HG03196 (cell line): ENCODE measurements around the gene SRGN.
A peak's percentile ranks its signal among the peaks of the same experiment; 100 is the strongest.

Experiments used
- ATAC-seq: cut with Tn5 transposase; IDR thresholded peaks from one replicate; pipeline ENCODE4 v1.9.1; 2021; ENCODE audit not compliant: unreplicated experiment

SRGN gene

DNA sequence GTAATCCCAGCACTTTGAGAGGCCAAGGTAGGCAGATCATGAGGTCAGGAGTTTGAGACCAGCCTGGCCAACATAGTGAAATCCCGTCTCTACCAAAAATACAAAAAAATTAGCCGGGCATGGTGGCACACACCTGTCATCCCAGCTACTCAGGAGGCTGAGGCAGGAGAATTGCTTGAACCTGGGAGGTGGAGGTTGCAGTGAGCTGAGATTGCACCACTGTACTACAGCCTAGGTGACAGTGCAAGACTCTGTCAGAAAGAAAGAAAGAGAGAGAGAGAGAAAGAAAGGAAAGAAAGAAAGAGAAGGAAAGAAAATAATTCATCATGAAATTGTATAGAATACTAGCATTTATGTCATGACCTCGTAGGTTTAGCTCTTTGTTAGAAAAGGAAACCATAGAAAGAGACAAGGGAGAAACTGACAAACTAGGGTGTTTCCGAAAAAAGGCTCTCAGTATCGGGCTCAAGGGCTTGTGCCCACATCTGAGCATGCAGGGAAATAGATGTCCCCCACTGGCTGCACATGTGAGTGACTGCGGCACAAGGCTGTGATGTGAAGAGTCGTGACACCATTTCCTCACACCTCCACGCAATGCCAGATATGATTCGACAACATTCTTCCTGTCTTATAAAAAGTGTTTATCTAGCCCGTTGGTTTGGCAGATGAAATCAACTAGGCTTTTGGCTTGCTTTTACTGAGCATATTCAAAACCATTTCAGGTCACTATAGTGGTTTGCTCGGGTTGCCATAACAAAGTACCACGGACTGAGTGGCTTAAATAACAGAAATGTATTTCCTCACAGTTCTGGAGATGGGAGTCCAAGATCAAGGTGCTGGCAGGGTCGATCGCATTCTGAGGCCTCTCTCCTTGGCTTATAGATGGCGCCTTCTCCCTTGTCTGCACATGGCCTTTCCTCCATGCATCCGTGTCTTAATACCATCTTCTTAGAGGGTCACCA lies 2.0 kb downstream of the SRGN start:
- peak; percentile 39 for ATAC-seq

DNA sequence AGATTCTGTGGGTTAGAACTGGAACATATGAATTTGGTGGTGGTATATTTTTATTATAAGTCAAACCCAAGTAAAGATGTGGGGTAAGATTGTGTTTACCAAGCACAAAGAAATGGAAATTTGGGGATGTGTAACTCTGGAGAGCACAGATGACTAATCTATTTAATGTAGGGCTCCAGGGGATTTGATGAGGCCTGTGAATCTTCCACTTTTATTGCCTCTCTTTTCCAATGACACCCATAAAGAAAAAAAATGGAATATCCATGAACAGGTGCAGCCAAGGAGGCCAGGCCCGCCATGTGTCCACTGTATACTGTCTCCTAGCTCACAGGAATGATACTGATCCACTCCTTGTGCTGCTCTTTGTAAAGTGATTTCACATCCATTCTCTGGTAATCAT lies 2.8 kb downstream of the SRGN start:
- ATAC-seq, result no peak

DNA sequence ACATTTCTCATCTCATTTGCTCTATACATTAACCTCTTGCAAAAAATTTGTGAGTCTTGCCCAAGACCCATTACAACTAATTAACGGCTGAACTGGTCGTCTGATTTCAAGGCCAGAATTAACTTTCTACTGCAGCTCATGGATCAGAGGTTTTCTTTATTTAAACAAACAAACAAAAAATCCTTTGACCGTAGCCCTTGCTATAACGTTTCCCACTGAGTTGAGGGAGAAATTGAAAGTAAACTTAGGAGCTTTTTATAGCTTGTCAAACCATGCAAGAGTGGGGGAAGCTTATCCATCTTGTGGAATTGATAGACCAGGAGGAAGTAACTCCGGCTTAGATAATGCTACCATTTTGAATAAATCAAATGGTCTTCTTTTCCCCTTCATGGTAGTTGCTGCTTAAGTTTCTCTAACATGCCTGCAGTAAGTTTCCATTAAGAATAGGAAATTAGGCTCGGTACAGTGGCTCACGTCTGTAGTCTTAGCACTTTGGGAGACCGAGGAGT lies 3.3 kb downstream of the SRGN start:
- ATAC-seq, result no peak

DNA sequence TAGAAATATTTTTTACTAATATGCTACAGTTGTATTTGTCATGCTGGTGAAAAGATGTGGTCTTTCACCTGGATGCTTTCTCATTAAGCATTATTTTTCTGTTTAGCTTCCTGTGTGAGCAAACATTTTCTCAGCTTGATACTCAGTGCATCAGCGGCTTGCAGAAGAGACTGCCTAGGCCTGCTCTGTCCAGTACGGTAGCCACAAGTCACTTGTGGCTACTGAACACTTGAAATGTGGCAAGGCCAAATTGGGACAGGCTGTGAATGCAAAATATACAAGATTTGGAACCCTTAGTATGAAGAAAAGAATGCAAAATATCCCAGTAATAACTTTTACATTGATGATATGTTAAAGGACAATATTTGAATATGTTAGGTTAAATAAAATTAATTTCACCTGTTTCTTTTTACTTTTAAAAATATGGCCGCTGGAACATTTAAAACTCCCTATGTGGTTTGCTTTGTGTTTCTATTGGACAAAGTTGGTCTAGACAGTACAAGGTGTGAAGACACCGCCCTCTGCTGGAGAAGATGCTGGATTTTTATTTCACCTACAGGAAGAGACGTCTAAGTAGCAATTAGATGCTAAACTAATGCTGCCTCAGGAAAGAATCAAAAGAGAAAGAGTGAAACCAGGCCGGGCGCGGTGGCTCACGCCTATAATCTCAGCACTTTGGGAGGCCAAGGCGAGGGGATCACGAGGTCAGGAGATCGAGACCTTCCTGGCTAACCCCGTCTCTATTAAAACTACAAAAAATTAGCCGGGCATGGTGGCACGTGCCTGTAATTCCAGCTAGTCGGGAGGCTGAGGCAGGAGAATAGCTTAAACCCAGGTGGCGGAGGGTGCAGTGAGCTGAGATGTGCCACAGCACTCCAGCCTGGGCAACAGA lies 5.3 kb downstream of the SRGN start:
- ATAC-seq, result no peak

DNA sequence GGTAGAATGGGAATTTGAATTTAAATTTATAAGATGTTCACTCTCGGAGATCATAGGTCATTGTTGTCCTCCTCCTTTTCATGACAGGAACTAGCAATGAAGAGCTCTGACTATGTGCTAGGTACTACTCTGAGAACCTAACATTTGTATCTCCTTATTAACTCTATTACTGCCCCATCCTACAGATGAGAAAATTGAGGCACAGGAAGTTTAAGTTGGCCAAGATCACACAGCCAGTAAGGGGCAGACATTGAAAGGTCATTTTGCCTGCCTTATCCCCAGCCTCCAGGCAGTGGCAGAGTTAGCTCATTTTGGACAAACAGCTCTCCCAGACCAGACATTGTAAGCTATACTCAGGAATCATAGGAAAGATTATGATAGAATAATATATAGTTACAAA lies 6.0 kb downstream of the SRGN start:
- ATAC-seq, result no peak

DNA sequence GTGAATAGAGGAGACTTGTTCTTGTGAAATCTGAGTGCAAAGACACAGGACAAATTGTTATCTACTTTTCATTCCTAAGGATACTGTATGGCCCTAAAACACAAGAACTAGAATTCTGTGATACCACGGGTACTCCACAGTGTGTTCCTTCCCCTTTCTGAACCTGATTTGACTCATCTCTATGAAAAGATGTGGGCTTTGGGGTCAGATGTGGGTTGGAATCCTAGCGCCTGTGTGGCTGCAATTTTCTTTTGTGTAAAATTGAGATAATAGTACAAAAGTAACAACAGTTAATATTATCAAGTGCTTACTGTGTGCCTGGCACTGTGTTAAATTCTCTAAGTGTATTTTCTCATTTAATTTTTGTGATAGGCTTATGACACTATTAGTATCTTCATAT lies 8.1 kb downstream of the SRGN start:
- ATAC-seq, result no peak

DNA sequence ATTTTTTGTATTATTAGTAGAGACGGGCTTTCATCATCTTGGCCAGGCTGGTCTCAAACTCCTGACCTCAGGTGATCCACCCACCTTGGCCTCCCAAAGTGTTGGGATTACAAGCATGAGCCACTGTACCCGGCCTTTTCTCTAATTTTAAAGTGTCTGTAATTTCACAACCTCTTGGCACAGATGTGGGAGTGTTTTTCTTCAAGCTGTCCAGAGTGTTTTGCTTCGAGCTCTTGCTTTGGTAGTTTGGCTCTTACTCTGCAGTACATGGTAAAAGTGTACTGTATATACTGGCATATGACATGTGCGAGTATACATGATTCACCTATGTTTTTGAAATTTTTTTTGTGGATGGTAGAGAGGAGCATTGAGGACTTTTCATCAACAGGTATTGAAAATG lies 9.8 kb downstream of the SRGN start:
- ATAC-seq, result no peak

DNA sequence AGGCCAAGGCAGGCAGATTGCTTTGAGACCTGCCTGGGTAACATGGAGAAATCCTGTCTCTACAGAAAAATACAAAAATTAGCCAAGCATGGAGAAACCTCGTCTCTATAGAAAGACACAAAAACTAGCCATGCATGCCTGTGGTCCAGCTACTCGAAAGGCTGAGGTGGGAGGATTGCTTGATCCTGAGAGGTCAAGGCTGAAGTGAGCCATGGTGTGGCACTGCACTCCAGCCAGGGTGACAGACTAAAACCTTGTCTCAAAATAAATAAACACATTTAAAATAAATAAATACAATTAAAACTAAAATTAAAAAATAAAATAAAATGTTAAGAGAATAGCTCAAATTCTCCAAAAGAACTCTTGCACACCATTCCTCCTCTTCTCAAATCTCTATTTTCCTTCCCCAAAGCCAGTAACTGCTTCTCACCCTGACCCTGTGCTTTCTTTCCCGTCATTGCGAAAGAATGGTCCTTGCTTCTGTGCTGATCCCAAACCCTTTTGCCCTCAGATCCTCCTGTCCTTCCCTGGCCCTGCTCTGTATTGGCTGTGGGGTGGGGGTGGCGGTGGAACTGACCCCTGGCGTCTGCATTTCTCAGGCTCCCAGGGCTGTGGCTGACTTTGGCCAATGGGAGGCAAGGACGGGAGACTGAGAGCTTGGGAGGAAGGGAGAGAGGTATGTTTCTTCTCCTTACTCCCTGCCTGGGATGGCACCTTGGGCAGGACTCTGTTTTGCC lies 12.4 kb downstream of the SRGN start:
- ATAC-seq, result no peak

DNA sequence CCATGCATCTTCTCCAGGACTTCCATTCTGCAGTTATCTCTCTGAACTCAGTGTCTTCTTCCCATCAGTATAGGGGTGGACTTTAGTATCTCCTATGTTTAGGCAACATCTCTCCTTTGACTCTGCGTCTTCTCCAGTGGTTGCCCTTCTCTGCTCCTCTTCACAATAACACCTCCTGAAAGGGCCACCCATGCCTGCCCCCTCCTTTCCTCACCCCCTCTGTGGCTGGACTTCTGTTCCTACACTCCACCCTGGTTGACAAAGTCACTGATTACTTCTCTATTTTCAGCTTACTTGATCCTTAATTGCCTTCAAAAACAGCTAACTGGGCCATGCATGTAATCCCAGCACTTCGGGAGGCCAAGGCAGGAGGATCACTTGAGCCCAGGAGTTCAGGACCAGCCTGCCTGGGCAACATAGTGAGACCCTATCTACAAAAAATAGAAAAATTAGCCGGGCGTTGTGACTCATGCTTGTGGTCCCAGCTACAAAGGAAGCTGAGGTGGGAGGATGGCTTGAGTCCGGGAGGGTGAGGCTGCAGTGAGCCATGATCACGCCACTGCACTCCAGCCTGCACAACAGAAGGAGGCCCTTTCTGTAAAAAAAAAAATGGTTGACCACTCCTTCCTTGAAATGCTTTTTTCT lies 13.7 kb downstream of the SRGN start:
- ATAC-seq, result no peak

DNA sequence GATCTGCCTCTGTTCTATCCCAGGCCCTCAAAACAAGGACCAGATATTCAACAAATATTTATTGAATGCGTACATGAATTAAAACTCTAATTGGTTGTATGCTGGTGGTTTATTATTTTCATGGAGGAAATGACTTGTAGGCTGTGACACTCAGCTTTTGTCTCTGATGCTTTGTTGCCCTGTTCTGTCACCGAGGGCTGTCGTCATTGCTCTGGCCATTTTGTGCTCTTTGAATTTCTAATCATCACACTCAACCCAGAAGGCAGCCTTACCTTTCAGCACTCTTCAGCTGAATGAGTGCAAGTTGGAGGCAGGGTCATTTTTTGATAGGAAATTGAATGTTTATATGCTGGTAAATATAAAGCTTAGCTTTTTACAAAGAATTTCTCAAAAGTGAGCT lies 14.5 kb downstream of the SRGN start:
- no peak for ATAC-seq

DNA sequence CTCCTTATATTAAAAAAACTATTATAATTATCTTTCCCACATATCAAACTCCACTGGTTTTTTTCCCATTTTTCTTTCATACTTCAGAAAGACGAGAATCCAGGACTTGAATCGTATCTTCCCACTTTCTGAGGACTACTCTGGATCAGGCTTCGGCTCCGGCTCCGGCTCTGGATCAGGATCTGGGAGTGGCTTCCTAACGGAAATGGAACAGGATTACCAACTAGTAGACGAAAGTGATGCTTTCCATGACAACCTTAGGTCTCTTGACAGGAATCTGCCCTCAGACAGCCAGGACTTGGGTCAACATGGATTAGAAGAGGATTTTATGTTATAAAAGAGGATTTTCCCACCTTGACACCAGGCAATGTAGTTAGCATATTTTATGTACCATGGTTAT lies 15.9 kb downstream of the SRGN start:
- no peak for ATAC-seq

DNA sequence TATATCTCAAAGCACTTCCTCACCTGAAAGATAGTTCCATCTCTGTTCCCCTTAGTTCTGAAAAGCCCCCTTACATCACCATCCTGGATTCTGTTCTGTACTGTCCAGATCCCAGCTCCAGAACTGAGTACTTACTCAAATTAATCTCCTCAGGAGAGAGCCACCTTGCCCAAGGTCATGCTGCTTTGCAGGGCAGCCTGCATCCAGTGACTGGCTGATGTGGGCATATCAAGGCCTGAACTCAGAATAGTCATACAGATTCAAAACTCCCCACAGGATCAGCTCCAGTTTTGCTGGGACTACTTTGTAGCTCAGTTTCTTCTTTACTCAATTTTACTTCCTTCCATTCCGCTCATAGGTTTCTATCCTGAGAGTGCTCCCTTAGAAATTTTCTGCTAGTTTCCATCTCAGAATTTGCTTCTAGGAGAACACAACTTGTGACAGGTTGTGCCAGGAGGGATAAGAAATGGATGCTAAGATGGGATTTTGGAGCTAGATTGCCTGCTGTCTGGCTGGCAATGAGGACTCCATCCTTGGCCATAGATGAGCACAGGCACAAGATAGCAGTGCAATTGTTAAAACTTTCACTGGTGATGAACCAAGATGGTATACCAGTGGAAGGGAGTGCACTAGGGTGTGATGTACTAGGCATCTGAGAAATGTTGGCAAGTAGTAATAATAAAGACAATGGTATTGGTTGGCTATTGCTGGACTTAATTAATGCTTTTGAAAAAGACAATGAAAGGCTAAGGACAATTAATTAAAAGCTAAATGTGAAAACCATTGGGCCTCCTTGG lies 17.3 kb downstream of the SRGN start:
- no peak for ATAC-seq

DNA sequence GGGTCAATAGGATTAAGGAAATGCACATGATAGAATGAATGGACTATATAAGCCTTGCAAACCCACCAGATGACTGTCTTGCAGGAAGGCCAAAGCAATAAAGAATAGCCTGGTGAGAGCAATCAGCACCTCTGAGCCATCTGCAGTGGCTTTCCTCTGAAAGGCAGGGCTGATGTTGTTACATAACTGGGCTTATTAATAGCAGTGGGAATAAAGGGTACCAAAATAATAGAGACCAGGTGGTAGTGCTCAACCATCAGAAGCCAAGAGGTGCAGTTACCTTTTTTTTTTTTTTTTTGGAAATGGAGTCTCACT lies 19.2 kb downstream of the SRGN start:
- no peak for ATAC-seq

DNA sequence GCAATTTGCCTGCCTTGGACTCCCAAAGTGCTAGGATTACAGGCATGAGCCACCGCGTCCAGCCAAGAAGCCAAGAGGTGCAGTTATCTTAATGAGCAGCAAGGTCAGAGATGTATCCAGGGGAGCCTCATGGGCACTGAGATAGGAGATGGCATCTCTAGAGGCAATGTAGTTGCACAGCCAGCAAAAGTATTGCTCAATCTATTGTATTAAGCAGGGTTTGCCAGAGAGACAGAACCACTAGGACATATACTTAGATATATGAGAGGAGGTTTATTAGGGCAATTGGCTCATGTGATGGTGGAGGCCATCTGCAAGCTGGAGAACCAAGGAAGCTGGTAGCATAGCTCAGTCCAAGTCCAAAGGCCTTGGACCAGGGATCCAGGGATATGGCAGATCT lies 19.8 kb downstream of the SRGN start:
- no peak for ATAC-seq

DNA sequence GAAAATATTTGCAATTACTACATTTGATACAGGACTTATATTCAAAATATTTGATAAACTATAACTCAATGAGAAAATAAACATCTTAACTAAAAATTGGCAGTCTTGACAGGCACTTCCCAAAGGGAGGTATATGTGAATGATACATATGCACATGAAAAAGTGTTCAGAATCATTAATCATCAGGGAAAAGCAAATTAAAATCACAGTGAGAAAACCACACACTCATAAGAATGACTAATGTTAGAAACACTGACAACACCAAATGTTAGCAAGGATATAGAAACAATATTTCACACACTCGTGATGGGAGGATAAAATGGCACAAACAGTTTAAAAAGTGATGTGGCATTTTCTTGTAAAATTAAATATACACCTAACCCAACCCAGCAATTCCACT lies 32.0 kb downstream of the SRGN start:
- no peak for ATAC-seq

DNA sequence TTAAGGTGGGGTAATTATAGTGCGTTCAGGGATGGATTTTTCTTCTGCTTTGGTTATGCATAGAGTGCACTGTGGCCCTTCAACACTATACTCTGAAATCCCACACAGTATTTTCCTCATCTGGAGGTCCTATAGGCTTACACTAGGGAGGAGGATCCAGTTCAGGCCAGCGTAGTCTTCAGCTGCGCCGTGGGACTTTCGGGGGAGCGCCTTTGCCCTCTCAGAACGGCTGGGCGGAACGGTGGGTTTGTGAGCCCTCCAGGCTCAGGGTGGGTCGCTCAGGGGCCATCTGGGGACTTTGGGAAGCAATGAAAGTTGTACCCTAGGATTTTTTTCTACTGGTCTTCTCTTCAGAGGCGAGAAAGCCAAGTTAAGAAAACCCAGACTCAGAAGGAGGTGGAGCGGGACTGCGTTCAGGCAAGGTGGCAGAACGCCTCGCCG lies 35.4 kb downstream of the SRGN start:
- ATAC-seq, result peak; percentile 21

DNA sequence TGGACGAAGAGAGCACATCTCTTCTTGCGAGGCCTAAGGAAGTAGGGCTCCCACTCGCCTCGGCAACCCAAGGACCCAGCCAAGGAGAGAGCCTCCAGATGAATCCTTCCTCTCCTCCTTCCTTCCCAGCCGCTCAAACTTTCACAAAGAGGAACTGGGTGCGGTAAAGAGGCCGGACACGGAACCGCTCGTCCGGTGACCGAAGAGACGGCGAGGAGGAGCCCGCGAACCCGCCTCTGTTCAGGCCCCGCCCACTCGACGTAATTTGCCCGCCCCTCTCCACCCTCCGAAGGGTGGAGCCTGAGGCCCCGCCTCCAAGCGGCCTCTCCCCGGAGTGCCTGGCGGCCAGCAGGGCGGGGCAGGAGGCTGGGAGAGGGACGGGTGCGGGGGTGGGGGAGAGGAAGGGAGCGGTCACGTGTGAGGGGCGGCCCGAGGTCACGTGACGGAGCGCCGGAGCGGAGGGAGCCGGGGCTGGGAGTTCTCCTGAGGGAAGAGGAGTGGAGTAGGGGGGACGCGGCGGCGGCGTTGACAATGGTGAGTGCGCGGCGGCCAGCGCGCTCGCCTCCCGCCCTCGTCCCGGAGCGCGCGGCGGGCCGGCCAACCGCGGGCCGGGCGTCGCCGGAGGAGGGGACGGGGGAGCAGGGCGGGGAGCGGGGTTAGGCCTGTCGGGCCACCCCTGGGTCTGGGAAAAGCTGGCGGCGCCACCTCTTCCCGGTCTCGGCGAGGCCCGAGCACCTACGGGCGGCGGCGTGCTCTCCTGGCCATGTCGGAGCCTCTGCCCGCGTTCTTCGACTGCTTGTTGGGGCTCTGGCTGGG lies 36.1 kb downstream of the SRGN start, which contains the start of gene VPS26A:
Gene VPS26A, plus strand, starts transcription at position 432 of the 816 bp plus-strand sequence. Its CDS starts 100 bp downstream, at position 532.
- ATAC-seq, result peak; percentile 81

DNA sequence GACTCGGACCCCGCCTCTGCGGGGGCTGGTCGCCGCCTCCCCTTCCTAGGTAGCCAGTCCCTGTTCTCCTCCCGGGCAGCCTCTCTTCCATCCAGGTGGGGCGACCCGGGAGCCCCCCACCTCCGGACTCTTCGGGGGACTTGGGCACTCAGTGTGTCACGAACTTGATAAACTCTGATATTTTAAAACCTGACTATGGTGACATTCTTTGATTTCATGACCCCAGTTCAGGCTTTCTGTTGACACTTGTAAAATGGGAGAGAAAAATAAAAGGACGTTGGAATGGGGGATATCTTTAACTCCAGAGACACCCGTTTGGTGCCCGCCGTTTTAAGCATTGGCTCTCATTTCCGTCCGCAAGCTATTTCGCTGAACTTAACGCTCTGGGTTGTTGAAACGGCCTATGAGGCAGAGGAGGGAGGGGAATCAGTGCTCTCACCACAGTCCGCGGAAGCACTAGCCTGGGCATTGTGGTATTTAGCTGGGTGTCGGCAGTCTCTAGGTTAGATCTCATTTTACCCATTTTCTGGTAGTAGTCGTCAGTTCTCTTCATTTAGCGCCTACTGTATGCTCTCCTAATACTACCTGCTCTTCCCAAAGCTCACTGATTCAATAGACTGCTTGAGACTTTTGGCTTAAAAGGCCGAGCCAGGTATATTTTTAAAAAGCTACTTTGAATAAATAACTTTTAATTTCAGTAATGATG lies 36.8 kb downstream of the SRGN start:
- peak; percentile 30 for ATAC-seq
